ENCODE data around the gene AKR1B1.

The AKR1B1 gene

DNA sequence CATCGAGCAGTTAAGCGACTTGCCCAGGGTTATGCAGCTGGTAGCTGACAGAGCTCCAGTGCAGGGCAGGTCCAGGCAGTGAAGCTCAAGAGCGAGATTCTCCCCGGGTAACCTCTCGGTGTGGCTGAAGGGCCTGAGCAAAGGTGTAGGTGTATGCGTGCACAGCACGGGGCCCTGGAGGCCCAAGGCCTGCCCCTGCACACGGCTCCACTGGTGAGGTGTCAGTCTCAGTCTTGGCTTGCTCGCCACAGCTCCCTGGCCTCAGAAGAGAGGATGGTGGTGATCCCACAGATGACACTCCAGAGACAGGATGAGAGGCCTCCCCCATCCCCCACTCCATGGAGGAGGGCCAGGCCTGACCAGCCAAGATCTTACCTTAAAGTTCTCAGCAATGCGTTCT is 12.0 kb downstream of the AKR1B1 start:
- POLR2A ChIA-PET = no interaction called here
- Histone ChIP-seq H3K27ac (ENCODE audit: extremely low read depth, low read depth, low read length) (no peak overlapping the region), H3K36me3 (ENCODE audit: control insufficient read depth in 2 of 2, insufficient read depth in 1 of 2, low read length in 2 of 2) (peaks cover 3 to 100% of the 10 kb centered on the region in 2 experiments; a peak in 2 of 3 replicates), H3K4me3 (ENCODE audit: low read depth, low read length) (no peak overlapping the region), H3K4me1 (ENCODE audit: control insufficient read depth, insufficient read depth, low read length) (no peaks in the 10 kb centered on the region), H3K9me3 (ENCODE audit: control insufficient read depth, insufficient read depth, low read depth, low read length) (no peaks in the 10 kb centered on the region)
- CTCF ChIA-PET = interaction anchor here (1.2 to 5.8 kb wide), 3 partner anchors 14 to 100 kb away, joined by 5 to 25 read pairs (median 12); no protein-coding TSS in a partner anchor
- TF ChIP-seq ZNF341 (tag by site-specific recombination; IDR thresholded peaks at IDR 0.05; ENCODE audit: low read depth) = no peak
- TF ChIP-seq GLIS1 (tag by site-specific recombination; IDR thresholded peaks at IDR 0.05) = no peak
- no peak for TF ChIP-seq ZNF48 (tag by site-specific recombination; IDR thresholded peaks at IDR 0.05)
- TF ChIP-seq ZNF624 (tag by site-specific recombination; IDR thresholded peaks at IDR 0.05) = no peak
- TF ChIP-seq ZNF221 (tag by site-specific recombination; IDR thresholded peaks at IDR 0.05; ENCODE audit: borderline replicate concordance) = no peak
- TF ChIP-seq ZNF654 (tag by site-specific recombination; IDR thresholded peaks at IDR 0.05; ENCODE audit: low read depth) = no peak
- TF ChIP-seq, protein P1, sequence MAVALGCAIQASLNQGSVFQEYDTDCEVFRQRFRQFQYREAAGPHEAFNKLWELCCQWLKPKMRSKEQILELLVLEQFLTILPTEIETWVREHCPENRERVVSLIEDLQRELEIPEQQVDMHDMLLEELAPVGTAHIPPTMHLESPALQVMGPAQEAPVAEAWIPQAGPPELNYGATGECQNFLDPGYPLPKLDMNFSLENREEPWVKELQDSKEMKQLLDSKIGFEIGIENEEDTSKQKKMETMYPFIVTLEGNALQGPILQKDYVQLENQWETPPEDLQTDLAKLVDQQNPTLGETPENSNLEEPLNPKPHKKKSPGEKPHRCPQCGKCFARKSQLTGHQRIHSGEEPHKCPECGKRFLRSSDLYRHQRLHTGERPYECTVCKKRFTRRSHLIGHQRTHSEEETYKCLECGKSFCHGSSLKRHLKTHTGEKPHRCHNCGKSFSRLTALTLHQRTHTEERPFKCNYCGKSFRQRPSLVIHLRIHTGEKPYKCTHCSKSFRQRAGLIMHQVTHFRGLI (tag by site-specific recombination; IDR thresholded peaks at IDR 0.05) = no peak
- TF ChIP-seq ZNF248 (tag by site-specific recombination; IDR thresholded peaks at IDR 0.05) = no peak
- TF ChIP-seq TRIM28 (IDR thresholded peaks at IDR 0.05; ENCODE audit: borderline replicate concordance, low read length) = no peak
- TF ChIP-seq, protein P2, sequence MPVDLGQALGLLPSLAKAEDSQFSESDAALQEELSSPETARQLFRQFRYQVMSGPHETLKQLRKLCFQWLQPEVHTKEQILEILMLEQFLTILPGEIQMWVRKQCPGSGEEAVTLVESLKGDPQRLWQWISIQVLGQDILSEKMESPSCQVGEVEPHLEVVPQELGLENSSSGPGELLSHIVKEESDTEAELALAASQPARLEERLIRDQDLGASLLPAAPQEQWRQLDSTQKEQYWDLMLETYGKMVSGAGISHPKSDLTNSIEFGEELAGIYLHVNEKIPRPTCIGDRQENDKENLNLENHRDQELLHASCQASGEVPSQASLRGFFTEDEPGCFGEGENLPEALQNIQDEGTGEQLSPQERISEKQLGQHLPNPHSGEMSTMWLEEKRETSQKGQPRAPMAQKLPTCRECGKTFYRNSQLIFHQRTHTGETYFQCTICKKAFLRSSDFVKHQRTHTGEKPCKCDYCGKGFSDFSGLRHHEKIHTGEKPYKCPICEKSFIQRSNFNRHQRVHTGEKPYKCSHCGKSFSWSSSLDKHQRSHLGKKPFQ (tag by site-specific recombination; IDR thresholded peaks at IDR 0.05) = no peak
- TF ChIP-seq ZNF138 (tag by site-specific recombination; IDR thresholded peaks at IDR 0.05; ENCODE audit: borderline replicate concordance) = no peak
- no peak for TF ChIP-seq GLI4 (tag by site-specific recombination; IDR thresholded peaks at IDR 0.05)
- TF ChIP-seq ZNF311 (tag by site-specific recombination; IDR thresholded peaks at IDR 0.05; ENCODE audit: borderline replicate concordance) = no peak
- TF ChIP-seq ZSCAN16 (tag by site-specific recombination; IDR thresholded peaks at IDR 0.05) = no peak

DNA sequence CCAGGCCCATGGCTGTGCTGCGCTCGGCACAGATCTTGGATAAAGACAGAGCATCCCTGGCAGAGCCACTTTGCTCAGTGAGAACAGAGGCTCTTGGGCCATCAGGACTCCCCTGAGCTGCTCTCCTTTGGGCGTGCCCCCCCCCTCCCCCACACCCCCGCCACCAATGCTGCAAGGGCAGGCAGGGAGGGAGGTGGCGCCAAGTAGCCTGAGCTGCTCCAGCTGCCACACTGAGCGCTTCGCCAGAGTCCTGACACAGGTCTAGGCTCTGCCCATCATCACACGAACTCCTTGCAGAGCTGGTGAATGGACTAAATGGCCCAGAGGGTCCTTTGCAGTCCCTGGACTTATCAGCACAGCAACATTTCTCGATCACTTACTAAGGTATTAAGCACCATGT is 12.5 kb downstream of the AKR1B1 start:
- no peak overlapping the region for H3K4me3 ChIP-seq (ENCODE audit: low read depth, low read length)
- no peaks in the 10 kb centered on the region for H3K9me3 ChIP-seq (ENCODE audit: control insufficient read depth, insufficient read depth, low read depth, low read length)
- peaks cover 3 to 100% of the 10 kb centered on the region in 2 experiments; a peak in 2 of 3 replicates for H3K36me3 ChIP-seq (ENCODE audit: control insufficient read depth in 2 of 2, insufficient read depth in 1 of 2, low read length in 2 of 2)
- CTCF ChIA-PET = interaction anchor here (1.2 to 5.8 kb wide), 3 partner anchors 14 to 100 kb away, joined by 5 to 25 read pairs (median 12); no protein-coding TSS in a partner anchor
- POLR2A ChIA-PET = interaction anchor here (1.1 kb wide), 1 partner anchor 12 kb away, joined by 3 read pairs; the partner anchor contains the start of gene AKR1B1
- H3K27ac ChIP-seq (ENCODE audit: extremely low read depth, low read depth, low read length) = no peak overlapping the region
- H3K4me1 ChIP-seq (ENCODE audit: control insufficient read depth, insufficient read depth, low read length) = no peaks in the 10 kb centered on the region
- TF ChIP-seq ZNF549 (tag by site-specific recombination; IDR thresholded peaks at IDR 0.05) (no peak), ZSCAN16 (tag by site-specific recombination; IDR thresholded peaks at IDR 0.05) (no peak), ZNF596 (tag by site-specific recombination; IDR thresholded peaks at IDR 0.05) (no peak), YY2 (tag by site-specific recombination; IDR thresholded peaks at IDR 0.05) (no peak), SP2 (tag by site-specific recombination; IDR thresholded peaks at IDR 0.05) (no peak), ZXDB (tag by site-specific recombination; IDR thresholded peaks at IDR 0.05) (no peak), ZNF24 (tag by site-specific recombination; IDR thresholded peaks at IDR 0.05) (no peak), EGR2 (tag by site-specific recombination; IDR thresholded peaks at IDR 0.05; ENCODE audit: low read depth) (no peak), ZNF473 (tag by site-specific recombination; IDR thresholded peaks at IDR 0.05) (no peak), ZNF544 (tag by site-specific recombination; IDR thresholded peaks at IDR 0.05) (no peak), ZNF23 (tag by site-specific recombination; IDR thresholded peaks at IDR 0.05; ENCODE audit: borderline replicate concordance) (no peak), ZNF140 (tag by site-specific recombination; IDR thresholded peaks at IDR 0.05) (no peak)
- TF ChIP-seq, protein P3, sequence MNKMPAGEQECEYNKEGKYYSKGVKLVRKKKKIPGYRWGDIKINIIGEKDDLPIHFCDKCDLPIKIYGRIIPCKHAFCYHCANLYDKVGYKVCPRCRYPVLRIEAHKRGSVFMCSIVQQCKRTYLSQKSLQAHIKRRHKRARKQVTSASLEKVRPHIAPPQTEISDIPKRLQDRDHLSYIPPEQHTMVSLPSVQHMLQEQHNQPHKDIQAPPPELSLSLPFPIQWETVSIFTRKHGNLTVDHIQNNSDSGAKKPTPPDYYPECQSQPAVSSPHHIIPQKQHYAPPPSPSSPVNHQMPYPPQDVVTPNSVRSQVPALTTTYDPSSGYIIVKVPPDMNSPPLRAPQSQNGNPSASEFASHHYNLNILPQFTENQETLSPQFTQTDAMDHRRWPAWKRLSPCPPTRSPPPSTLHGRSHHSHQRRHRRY (tag by site-specific recombination; IDR thresholded peaks at IDR 0.05) = no peak
- TF ChIP-seq, protein P4, sequence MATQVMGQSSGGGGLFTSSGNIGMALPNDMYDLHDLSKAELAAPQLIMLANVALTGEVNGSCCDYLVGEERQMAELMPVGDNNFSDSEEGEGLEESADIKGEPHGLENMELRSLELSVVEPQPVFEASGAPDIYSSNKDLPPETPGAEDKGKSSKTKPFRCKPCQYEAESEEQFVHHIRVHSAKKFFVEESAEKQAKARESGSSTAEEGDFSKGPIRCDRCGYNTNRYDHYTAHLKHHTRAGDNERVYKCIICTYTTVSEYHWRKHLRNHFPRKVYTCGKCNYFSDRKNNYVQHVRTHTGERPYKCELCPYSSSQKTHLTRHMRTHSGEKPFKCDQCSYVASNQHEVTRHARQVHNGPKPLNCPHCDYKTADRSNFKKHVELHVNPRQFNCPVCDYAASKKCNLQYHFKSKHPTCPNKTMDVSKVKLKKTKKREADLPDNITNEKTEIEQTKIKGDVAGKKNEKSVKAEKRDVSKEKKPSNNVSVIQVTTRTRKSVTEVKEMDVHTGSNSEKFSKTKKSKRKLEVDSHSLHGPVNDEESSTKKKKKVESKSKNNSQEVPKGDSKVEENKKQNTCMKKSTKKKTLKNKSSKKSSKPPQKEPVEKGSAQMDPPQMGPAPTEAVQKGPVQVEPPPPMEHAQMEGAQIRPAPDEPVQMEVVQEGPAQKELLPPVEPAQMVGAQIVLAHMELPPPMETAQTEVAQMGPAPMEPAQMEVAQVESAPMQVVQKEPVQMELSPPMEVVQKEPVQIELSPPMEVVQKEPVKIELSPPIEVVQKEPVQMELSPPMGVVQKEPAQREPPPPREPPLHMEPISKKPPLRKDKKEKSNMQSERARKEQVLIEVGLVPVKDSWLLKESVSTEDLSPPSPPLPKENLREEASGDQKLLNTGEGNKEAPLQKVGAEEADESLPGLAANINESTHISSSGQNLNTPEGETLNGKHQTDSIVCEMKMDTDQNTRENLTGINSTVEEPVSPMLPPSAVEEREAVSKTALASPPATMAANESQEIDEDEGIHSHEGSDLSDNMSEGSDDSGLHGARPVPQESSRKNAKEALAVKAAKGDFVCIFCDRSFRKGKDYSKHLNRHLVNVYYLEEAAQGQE (tag by site-specific recombination; IDR thresholded peaks at IDR 0.05) = no peak
- TF ChIP-seq, protein P5, sequence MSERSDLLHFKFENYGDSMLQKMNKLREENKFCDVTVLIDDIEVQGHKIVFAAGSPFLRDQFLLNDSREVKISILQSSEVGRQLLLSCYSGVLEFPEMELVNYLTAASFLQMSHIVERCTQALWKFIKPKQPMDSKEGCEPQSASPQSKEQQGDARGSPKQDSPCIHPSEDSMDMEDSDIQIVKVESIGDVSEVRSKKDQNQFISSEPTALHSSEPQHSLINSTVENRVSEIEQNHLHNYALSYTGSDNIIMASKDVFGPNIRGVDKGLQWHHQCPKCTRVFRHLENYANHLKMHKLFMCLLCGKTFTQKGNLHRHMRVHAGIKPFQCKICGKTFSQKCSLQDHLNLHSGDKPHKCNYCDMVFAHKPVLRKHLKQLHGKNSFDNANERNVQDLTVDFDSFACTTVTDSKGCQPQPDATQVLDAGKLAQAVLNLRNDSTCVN (tag by site-specific recombination; optimal IDR thresholded peaks at IDR 0.05) = no peak
